RWPE1 (cell line): Measurements from ENCODE around the gene COL8A2.
A peak's percentile ranks its signal among the peaks of the same experiment; 100 is the strongest.

Experiments
- CTCF ChIA-PET: fragments of 350-600 bp; sonication (Branson Sonifier 250); formaldehyde crosslinking; extraction: SDS; loops from one replicate; lab custom pipeline; 2021; lab: Yijun Ruan, JAX
- POLR2A ChIA-PET: fragments of 400-600 bp; formaldehyde crosslinking; extraction: SDS; loops from one replicate; lab custom pipeline; 2020; ENCODE audit warnings: antibody characterized with exemption; ENCODE audit not compliant: low non-redundant PET; lab: Yijun Ruan, JAX
- DNase-seq: peaks from one replicate; pipeline ENCODE4 v3.0.0; 2012; ENCODE audit warnings: low spot score
- H3K27ac ChIP-seq: fragments of 450-650 bp; 2 replicates; pipeline ENCODE4 v1.5.1; 2017
- TF ChIP-seq, protein P1 (sequence below): fragments of 450-650 bp; conservative IDR thresholded peaks from 2 replicates; pipeline ENCODE4 v1.5.1; 2017; ENCODE audit warnings: low read depth, mild to moderate bottlenecking

Gene COL8A2

DNA sequence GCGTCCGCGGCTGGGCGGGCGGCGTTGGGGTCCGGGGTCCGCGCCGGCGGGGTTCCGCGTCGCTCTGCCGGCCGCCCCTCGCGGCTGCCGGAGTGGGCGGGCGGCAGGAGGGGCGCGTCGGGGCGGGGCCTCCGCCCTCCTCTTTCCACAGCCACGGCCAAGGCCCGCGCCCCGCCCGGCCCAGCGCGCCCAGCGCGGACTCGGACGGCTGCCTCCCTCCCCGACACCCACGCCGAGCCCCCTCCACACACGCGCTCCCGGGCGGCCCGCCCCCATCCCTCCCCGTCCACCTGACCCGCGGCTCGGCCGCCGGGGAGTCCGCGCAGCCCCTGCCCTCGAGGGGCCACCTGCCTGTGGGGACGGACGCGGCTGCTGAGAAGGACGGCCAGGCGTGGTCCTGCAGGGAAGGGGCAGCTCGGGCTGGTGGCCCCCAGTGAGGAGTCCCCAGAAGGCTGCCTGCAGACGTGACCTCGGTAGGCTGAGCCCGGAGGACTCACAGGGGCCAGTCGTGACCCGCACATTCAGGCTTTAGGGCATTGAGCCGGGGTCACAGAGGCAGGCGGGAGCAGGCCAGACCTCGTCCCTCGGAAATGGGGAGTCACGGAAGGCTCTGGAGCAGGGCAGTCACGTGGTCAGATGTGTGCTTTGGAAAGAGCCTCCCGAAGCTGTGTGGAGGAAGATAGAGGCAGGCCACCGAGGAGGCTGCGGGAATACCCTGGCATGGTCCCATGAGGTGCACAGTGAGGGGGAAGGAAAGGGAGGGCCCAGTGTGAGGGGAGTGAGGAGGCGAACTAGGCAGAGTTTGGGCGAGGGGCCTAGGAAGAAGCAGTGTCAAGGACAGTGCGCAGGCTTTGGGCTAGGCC lies at the start of gene COL8A2:
COL8A2 (minus strand) TSS at position 94 of the 863 bp plus-strand sequence. CDS start 24,980 bp downstream, outside the sequence.
- DNase-seq: no peak
- TF ChIP-seq, protein P1, sequence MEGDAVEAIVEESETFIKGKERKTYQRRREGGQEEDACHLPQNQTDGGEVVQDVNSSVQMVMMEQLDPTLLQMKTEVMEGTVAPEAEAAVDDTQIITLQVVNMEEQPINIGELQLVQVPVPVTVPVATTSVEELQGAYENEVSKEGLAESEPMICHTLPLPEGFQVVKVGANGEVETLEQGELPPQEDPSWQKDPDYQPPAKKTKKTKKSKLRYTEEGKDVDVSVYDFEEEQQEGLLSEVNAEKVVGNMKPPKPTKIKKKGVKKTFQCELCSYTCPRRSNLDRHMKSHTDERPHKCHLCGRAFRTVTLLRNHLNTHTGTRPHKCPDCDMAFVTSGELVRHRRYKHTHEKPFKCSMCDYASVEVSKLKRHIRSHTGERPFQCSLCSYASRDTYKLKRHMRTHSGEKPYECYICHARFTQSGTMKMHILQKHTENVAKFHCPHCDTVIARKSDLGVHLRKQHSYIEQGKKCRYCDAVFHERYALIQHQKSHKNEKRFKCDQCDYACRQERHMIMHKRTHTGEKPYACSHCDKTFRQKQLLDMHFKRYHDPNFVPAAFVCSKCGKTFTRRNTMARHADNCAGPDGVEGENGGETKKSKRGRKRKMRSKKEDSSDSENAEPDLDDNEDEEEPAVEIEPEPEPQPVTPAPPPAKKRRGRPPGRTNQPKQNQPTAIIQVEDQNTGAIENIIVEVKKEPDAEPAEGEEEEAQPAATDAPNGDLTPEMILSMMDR: no peak
- ChIA-PET CTCF (no interaction called here), POLR2A (no interaction called here)
- no peak within 1 kb of the TSS for H3K27ac ChIP-seq

DNA sequence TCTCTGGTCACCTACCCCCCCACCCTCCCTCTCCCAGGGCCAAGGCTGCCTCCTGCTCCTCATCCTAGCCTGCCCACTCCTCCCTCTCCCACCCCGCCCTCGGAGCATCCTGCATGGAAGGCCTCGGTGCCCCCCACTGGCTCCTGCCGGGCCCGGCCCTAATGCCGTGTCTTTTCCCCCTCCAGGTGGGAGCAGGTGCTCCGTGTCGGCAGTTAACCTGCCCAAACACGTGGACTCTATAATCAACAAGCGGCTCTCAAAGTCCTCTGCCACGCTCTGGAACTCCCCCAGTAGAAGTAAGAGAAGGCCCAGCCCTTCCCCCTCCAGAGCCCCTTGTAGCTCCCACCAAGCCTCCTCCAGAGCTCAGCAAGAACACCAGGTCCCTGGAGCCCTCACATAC lies 49.7 kb upstream of the COL8A2 start:
- CTCF ChIA-PET: no interaction called here
- DNase-seq: no peak
- H3K27ac ChIP-seq: peak overlapping the region; percentile 67
- TF ChIP-seq, protein P1: no peak
- POLR2A ChIA-PET: no interaction called here

DNA sequence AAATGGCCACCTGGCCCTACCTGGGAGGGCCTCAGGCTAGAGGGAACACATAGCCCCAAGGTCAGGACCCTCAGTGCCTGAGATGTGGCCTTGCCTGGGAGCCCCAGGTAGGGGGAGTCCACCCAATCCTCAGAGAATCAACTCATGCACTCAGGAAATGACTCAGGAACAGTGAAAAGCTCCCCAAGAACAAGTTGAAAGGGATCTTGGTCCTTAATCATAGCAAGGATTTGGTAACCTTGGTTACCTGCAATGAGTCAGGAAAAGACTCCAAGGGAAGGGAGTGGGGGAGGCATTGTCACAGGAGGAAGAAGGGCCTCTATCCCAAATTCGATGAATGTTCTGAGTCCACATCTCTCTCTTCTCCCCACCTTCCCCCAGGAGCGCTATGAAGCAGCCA lies 48.0 kb upstream of the COL8A2 start:
- H3K27ac ChIP-seq: peak overlapping the region; percentile 95
- ChIA-PET POLR2A (no interaction called here), CTCF (interaction anchor here (0.7 to 1.4 kb wide), 2 partner anchors 23 to 184 kb away, joined by 4 to 9 read pairs; partner anchors contain the start of gene TRAPPC3)
- TF ChIP-seq, protein P1: no peak
- peak; percentile 93 for DNase-seq

DNA sequence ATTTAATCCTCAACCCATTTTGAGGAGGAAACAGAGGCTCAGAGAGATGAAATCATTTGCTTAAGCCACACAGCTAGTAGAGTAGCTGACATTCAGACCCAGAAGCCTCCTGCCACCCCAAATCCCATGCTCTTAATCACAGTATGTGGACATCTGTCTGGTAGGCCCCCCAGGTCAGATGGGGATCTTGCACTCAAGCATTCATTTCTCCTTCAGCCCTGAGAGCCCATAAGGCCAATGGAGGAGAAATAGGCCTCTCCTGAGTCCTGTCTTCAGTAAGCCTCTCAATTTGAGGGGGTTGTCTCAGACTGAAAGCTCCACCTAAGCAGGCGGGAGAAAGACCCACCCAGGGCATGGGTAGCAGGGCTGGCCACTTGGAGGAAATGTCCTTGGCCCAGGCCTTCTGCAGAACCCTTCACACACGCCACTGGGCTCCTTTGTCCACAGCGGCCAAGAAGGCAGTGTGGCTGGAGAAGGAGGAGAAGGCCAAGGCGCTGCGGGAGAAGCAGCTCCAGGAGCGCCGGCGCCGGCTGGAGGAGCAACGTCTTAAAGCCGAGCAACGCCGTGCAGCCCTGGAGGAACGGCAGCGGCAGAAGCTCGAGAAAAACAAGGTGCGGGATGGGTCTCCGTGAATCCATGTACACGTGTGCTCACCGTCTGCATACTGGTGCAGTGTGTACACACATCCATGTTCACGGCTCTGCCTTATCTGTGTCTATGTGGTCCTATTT lies 47.2 kb upstream of the COL8A2 start:
- POLR2A ChIA-PET: no interaction called here
- CTCF ChIA-PET: interaction anchor here (0.7 to 1.4 kb wide), 2 partner anchors 22 to 185 kb away, joined by 4 to 9 read pairs; partner anchors contain the start of gene TRAPPC3
- TF ChIP-seq, protein P1: no peak
- DNase-seq: no peak
- H3K27ac ChIP-seq: peak overlapping the region; percentile 95

DNA sequence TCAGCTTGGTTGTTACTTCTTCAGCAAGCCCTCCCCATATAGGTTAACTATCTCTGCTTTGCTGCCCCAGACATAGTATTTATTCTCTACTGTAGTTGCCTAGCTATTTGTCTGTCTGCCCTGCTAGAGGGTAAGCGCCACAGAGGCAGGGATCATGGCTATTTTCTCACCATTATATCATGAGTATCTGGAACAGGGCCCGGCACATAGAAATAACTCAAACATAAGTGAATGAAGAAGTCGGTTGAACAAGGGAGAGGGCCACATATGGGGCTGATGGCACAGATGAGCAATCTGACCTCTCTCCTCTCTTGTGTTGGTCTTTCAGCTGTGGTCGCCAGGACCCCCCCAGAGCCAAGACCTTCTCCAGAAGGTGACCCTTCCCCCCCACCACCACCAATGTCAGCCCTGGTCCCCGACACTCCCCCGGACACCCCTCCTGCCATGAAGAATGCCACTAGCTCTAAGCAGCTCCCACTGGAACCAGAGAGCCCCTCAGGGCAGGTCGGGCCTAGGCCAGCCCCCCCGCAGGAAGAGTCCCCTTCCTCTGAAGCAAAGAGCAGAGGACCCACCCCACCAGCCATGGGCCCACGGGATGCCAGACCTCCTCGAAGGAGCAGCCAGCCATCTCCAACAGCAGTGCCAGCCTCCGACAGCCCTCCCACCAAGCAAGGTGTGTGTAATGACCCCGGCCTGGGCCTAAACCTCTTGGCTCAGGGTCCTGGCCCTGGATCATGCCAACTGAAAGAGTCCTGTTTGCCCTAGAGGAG lies 45.8 kb upstream of the COL8A2 start:
- TF ChIP-seq, protein P1: no peak
- DNase-seq: no peak
- peak overlapping the region; percentile 95 for H3K27ac ChIP-seq
- CTCF ChIA-PET: interaction anchor here (0.7 to 1.6 kb wide), 3 partner anchors 10 to 1247 kb away, joined by 3 to 8 read pairs (median 6); no protein-coding TSS in a partner anchor
- POLR2A ChIA-PET: interaction anchor here (0.7 to 0.8 kb wide), 2 partner anchors 57 to 112 kb away, joined by 4 read pairs; no protein-coding TSS in a partner anchor
